HL-60/S4 (cell line): ENCODE measurements around the gene ARL15.
"Not testable (repeated sequence)": the region's sequence is repeated elsewhere in the genome, so short reads cannot be mapped to it uniquely, and the experiment has no call there.

Source experiments
- in situ Hi-C: fragments of 300-500 bp; cut with MboI; formaldehyde crosslinking; loops from 2 replicates; pipeline ENCODE4 v1.14.3; 2022; ENCODE audit warnings: low sequenced_read_pairs

ARL15 gene

GRCh38 chr5:53877243-53877642 is 433.1 kb downstream of the ARL15 start:
- in situ Hi-C loops = no loop called here

DNA sequence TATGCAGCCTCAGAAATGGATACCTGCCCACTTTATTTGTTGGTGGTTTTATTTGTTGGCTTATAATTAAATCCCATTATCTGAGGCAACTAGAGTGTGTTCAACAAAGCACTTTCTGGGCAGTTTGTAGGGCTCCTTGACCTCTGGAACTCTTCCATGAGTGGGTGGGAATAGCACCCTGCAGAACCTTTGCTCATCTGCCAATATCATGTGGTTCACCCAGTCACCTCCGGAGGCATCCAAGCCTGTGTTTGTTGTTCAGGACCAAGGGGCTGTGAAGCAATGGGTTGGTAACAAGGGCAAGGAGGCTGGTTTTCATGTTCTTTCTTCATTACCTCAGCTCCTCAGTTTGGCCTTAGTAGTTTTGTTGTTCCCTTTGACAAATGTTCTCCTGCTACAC is 436.0 kb downstream of the ARL15 start:
- in situ Hi-C loops = no loop called here

GRCh38 chr5:53873235-53873634 is 437.1 kb downstream of the ARL15 start:
- in situ Hi-C loops = no loop called here

GRCh38 chr5:53871775-53872174 is 438.6 kb downstream of the ARL15 start:
- in situ Hi-C loops = no loop called here

- in situ Hi-C loops = no loop called here
Measured at GRCh38 chr5:53871050-53871449, 439.3 kb downstream of the ARL15 start.

DNA sequence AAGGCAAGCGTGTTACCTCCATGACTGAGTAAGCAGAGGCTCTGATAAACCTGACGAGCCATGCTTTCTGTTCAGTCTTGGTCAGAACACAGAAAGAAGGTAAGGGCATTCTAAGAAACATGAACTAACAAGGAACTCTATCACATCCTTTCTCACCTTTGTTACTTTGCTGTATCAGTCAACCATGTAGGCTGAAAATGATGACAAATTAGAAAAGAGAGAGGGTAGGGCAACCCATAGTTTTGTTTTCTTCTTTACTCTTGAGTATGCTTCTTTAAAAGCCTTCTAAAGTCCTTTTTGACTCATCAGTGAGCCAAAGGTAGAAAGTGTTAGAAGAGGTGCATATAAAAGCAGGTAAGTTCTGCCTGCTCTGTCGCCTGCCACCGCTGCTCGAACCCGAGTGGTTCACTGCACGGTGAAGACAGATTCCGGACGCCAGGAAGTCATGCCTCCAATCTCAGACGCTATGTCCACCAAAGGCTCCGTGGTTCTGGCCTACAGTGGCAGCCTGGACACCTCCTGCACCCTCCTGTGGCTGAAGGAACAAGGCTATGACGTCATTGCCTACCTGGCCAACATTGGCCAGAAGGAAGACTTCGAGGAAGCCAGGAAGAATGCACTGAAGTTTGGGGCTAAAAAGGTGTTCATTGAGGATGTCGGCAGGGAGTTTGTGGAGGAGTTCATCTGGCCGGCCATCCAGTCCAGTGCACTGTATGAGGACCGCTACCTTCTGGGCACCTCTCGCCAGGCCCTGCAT is 451.5 kb downstream of the ARL15 start:
- in situ Hi-C loops = no loop called here

DNA sequence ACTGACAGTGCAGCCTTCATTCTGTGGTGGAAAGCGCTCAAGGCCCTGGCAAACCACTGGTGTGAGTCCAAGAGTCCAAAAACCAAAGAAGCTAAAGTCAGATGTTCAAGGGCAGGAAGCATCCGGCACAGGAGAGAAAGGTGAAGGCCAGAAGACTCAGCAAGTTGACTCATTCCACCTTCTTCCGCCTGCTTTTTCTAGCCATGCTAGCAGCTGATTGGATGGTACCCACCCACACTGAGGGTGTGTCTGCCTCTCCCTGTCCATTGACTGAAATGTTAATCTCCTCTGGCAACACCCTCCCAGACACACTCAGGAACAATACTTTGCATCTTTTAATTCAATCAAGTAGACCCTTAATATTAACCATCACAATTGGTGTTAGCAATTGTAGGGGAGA is 453.9 kb downstream of the ARL15 start:
- in situ Hi-C loops = no loop called here

- in situ Hi-C loops = not testable (repeated sequence)
Measured at GRCh38 chr5:53836851-53837430, 473.4 kb downstream of the ARL15 start.

DNA sequence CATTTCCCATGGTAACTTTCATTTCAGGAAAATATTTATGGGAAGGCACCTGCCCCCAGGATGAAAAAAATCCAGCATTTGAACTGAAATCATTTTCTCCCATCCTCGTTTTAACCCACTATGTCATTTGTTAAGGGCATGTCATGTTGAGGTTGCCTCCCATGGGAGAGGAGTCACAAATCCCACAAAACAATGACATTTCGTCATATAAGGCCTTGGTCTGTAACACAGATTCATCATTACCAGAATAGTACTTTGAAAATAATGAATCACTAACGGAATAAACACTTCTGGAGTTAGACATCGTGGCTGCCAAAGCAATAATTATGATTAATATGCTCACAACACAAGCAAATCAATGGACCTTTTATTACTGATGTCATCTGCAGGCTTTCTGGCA is 475.9 kb downstream of the ARL15 start:
- in situ Hi-C loops = no loop called here
